ENCODE measurements around the gene ESYT2. TPM values are rescaled to one million over a fixed set of nuclear protein-coding genes. Genes with fewer than 3 reads are reported as not detected.

The ESYT2 gene
- total RNA-seq, 1 experiment from 2014 or later: 59.4 TPM

- ChIA-PET CTCF (interaction anchor here (0.6 kb wide), 1 partner anchor 25 kb away, joined by 3 read pairs; no protein-coding TSS in a partner anchor), POLR2A (no interaction called here)
- DNase-seq: no peak
- Mint-ChIP-seq H3K4me1 (ENCODE audit: low read depth, unreplicated experiment) (no peaks in the 10 kb centered on the region), H3K36me3 (ENCODE audit: insufficient read depth, unreplicated experiment) (peaks cover 26% of the 10 kb centered on the region), H3K27ac (ENCODE audit: unreplicated experiment) (no peak overlapping the region), H3K9me3 (ENCODE audit: unreplicated experiment) (no peaks in the 10 kb centered on the region), H3K4me3 (ENCODE audit: unreplicated experiment) (no peak overlapping the region), H3K27me3 (ENCODE audit: insufficient read depth, unreplicated experiment) (no peaks in the 10 kb centered on the region)
- TF ChIP-seq CTCF (IDR thresholded peaks at IDR 0.05; ENCODE audit: insufficient read depth in 1 of 2, low read depth in 1 of 2, low read length in 1 of 2, severe bottlenecking in 1 of 2, unreplicated experiment in 1 of 2): no peak
- no TSS peak for BruUV-seq (replicated peaks)
- intact Hi-C loops (cut with micrococcal nuclease; ENCODE audit: unreplicated experiment): no loop called here
- H3K9me3 ChIP-seq: no peaks in the 10 kb centered on the region
- H3K4me3 ChIP-seq (ENCODE audit: low read depth, low read length): no peak overlapping the region
- H3K36me3 ChIP-seq (ENCODE audit: control insufficient read depth, insufficient read depth, low read length): peaks cover 9% of the 10 kb centered on the region
- H3K27me3 ChIP-seq (replicated peaks; ENCODE audit: control insufficient read depth, insufficient read depth, low read length): no peaks in the 10 kb centered on the region
- H3K4me1 ChIP-seq: peaks cover 16% of the 10 kb centered on the region
These were observed 50.0 kb downstream of the ESYT2 start for GRCh38 chr7:158779061-158780000.

- Histone ChIP-seq H3K36me3 (ENCODE audit: control insufficient read depth, insufficient read depth, low read length) (peaks cover 9% of the 10 kb centered on the region), H3K4me1 (peaks cover 16% of the 10 kb centered on the region), H3K27me3 (replicated peaks; ENCODE audit: control insufficient read depth, insufficient read depth, low read length) (no peaks in the 10 kb centered on the region), H3K4me3 (ENCODE audit: low read depth, low read length) (no peak overlapping the region), H3K9me3 (no peaks in the 10 kb centered on the region)
- no peak overlapping the region for H3K27ac Mint-ChIP-seq (ENCODE audit: unreplicated experiment)
- no peak overlapping the region for H3K4me3 Mint-ChIP-seq (ENCODE audit: unreplicated experiment)
- POLR2A ChIA-PET: no interaction called here
- H3K4me1 Mint-ChIP-seq (ENCODE audit: low read depth, unreplicated experiment): no peaks in the 10 kb centered on the region
- peaks cover 30% of the 10 kb centered on the region for H3K36me3 Mint-ChIP-seq (ENCODE audit: insufficient read depth, unreplicated experiment)
- H3K9me3 Mint-ChIP-seq (ENCODE audit: unreplicated experiment): no peaks in the 10 kb centered on the region
- DNase-seq: no peak
- intact Hi-C loops (cut with micrococcal nuclease; ENCODE audit: unreplicated experiment): no loop called here
- CTCF ChIA-PET: interaction anchor here (0.6 kb wide), 1 partner anchor 24 kb away, joined by 3 read pairs; no protein-coding TSS in a partner anchor
- no peak for TF ChIP-seq CTCF (IDR thresholded peaks at IDR 0.05; ENCODE audit: insufficient read depth in 1 of 2, low read depth in 1 of 2, low read length in 1 of 2, severe bottlenecking in 1 of 2, unreplicated experiment in 1 of 2)
- BruUV-seq (replicated peaks): no TSS peak
- no peaks in the 10 kb centered on the region for H3K27me3 Mint-ChIP-seq (ENCODE audit: insufficient read depth, unreplicated experiment)
These were observed 50.8 kb downstream of the ESYT2 start for GRCh38 chr7:158778471-158778870.

- Mint-ChIP-seq H3K36me3 (ENCODE audit: insufficient read depth, unreplicated experiment) (peaks cover 36% of the 10 kb centered on the region), H3K27me3 (ENCODE audit: insufficient read depth, unreplicated experiment) (no peaks in the 10 kb centered on the region), H3K9me3 (ENCODE audit: unreplicated experiment) (no peaks in the 10 kb centered on the region), H3K4me1 (ENCODE audit: low read depth, unreplicated experiment) (no peaks in the 10 kb centered on the region), H3K27ac (ENCODE audit: unreplicated experiment) (no peak overlapping the region), H3K4me3 (ENCODE audit: unreplicated experiment) (no peak overlapping the region)
- peaks cover 9% of the 10 kb centered on the region for H3K36me3 ChIP-seq (ENCODE audit: control insufficient read depth, insufficient read depth, low read length)
- ChIA-PET CTCF (no interaction called here), POLR2A (no interaction called here)
- no peak for DNase-seq
- peaks cover 16% of the 10 kb centered on the region for H3K4me1 ChIP-seq
- no peaks in the 10 kb centered on the region for H3K9me3 ChIP-seq
- no peak for TF ChIP-seq CTCF (IDR thresholded peaks at IDR 0.05; ENCODE audit: insufficient read depth in 1 of 2, low read depth in 1 of 2, low read length in 1 of 2, severe bottlenecking in 1 of 2, unreplicated experiment in 1 of 2)
- H3K27me3 ChIP-seq (replicated peaks; ENCODE audit: control insufficient read depth, insufficient read depth, low read length): no peaks in the 10 kb centered on the region
- no TSS peak for BruUV-seq (replicated peaks)
- intact Hi-C loops (cut with micrococcal nuclease; ENCODE audit: unreplicated experiment): no loop called here
- H3K4me3 ChIP-seq (ENCODE audit: low read depth, low read length): no peak overlapping the region
These were observed 51.5 kb downstream of the ESYT2 start for GRCh38 chr7:158777793-158778192.

Measured in Caco-2 (cell line).